GM23338 (cell line): ENCODE results near the gene LDHD. TPM values are rescaled to one million over a fixed set of nuclear protein-coding genes. Genes with fewer than 3 reads are reported as not detected.

Experiments
- ATAC-seq: fragments of 200-7000 bp; cut with Tn5 transposase; 3 replicates; pipeline ENCODE4 v1.9.1; 2020
- DNase-seq: peaks from one replicate; pipeline ENCODE4 v3.0.0-alpha.2; 2015; ENCODE audit warnings: low spot score
- H2AFZ ChIP-seq: fragments of 200-600 bp; sonication (generic); 2 replicates; pipeline ENCODE4 v1.8.0; 2016; ENCODE audit warnings: antibody characterized with exemption, mild to moderate bottlenecking, moderate library complexity
- H3F3A ChIP-seq: fragments of 200-600 bp; sonication (generic); replicated peaks from 2 replicates; pipeline ENCODE4 v1.8.0; 2017; ENCODE audit warnings: antibody characterized with exemption, mixed run types, low read depth
- H3K27ac ChIP-seq: fragments of 200-600 bp; sonication (generic); 2 replicates; pipeline ENCODE4 v1.6.1; 2016; ENCODE audit warnings: low read depth
- H3K27me3 ChIP-seq: fragments of 200-600 bp; sonication (generic); 2 replicates; pipeline ENCODE4 v1.8.0; 2016; ENCODE audit warnings: mild to moderate bottlenecking, mixed run types, moderate library complexity; ENCODE audit not compliant: insufficient read depth
- H3K36me3 ChIP-seq: fragments of 200-600 bp; sonication (generic); 2 replicates; pipeline ENCODE4 v1.8.0; 2016; ENCODE audit warnings: mild to moderate bottlenecking; ENCODE audit not compliant: insufficient read depth
- H3K4me1 ChIP-seq: fragments of 200-600 bp; sonication (generic); 2 replicates; pipeline ENCODE4 v1.8.0; 2016; ENCODE audit warnings: mild to moderate bottlenecking, moderate library complexity; ENCODE audit not compliant: insufficient read depth
- H3K4me2 ChIP-seq: fragments of 200-600 bp; sonication (generic); 2 replicates; pipeline ENCODE4 v1.7.1; 2017; ENCODE audit warnings: mixed run types
- H3K4me3 ChIP-seq: fragments of 200-600 bp; sonication (generic); 2 replicates; pipeline ENCODE4 v1.6.1; 2016; ENCODE audit warnings: mixed run types
- H3K79me2 ChIP-seq: fragments of 200-600 bp; sonication (generic); replicated peaks from 2 replicates; pipeline ENCODE4 v1.8.0; 2017; ENCODE audit warnings: mild to moderate bottlenecking; ENCODE audit not compliant: insufficient read depth
- H3K9me2 ChIP-seq: fragments of 200-600 bp; sonication (generic); 2 replicates; pipeline ENCODE4 v1.8.0; 2017; ENCODE audit not compliant: insufficient read depth
- H4K20me1 ChIP-seq: fragments of 200-600 bp; sonication (generic); replicated peaks from 2 replicates; pipeline ENCODE4 v1.8.0; 2017; ENCODE audit warnings: mild to moderate bottlenecking; ENCODE audit not compliant: insufficient read depth
- H3K27ac Mint-ChIP-seq: 2 replicates; pipeline ENCODE4 v1.8.0; 2020; ENCODE audit warnings: inconsistent platforms, mild to moderate bottlenecking, moderate library complexity, mixed read lengths
- H3K27me3 Mint-ChIP-seq: 3 replicates; pipeline ENCODE4 v1.8.0; 2022; ENCODE audit warnings: low read depth, mild to moderate bottlenecking, moderate library complexity, mixed read lengths, inconsistent platforms; ENCODE audit not compliant: insufficient read depth, poor library complexity
- H3K36me3 Mint-ChIP-seq: 3 replicates; pipeline ENCODE4 v1.8.0; 2021; ENCODE audit warnings: low read depth, mild to moderate bottlenecking, inconsistent platforms, moderate library complexity, mixed read lengths
- H3K4me1 Mint-ChIP-seq: 3 replicates; pipeline ENCODE4 v1.8.0; 2020; ENCODE audit warnings: mild to moderate bottlenecking, inconsistent platforms, mixed read lengths
- H3K4me3 Mint-ChIP-seq: 3 replicates; pipeline ENCODE4 v1.8.0; 2021; ENCODE audit warnings: moderate library complexity, mild to moderate bottlenecking, inconsistent platforms, mixed read lengths
- H3K9me3 Mint-ChIP-seq: 3 replicates; pipeline ENCODE4 v1.8.0; 2020; ENCODE audit warnings: moderate library complexity, mild to moderate bottlenecking, inconsistent platforms, mixed read lengths
- CREB1 ChIP-seq: fragments of 250-450 bp; sonication (Bioruptor Pico); IDR thresholded peaks from 2 replicates; pipeline ENCODE4 v1.5.0; 2020; ENCODE audit warnings: low read depth, mild to moderate bottlenecking, moderate library complexity
- EZH2 ChIP-seq: fragments of 200-600 bp; sonication (generic); IDR thresholded peaks from one replicate; pipeline ENCODE4 v1.8.0; 2017; ENCODE audit warnings: antibody characterized with exemption, mild to moderate bottlenecking, low read depth; ENCODE audit not compliant: unreplicated experiment
- EZH2phosphoT487 ChIP-seq: fragments of 200-600 bp; sonication (generic); IDR thresholded peaks from one replicate; pipeline ENCODE4 v1.8.1; 2018; ENCODE audit warnings: antibody characterized with exemption; ENCODE audit not compliant: unreplicated experiment
- NANOG ChIP-seq: IDR thresholded peaks from 2 replicates; pipeline ENCODE4 v1.6.1; 2016; ENCODE audit warnings: antibody characterized with exemption, borderline replicate concordance
- POLR2AphosphoS5 ChIP-seq: IDR thresholded peaks from 2 replicates; pipeline ENCODE4 v1.6.1; 2016; ENCODE audit warnings: antibody characterized with exemption, low read depth
- STAT1 ChIP-seq: IDR thresholded peaks from one replicate; pipeline ENCODE4 v1.6.1; 2016; ENCODE audit warnings: antibody characterized with exemption; ENCODE audit not compliant: unreplicated experiment
- ZNF331 ChIP-seq: fragments of 250-450 bp; sonication (Bioruptor Pico); IDR thresholded peaks from 2 replicates; pipeline ENCODE4 v1.5.0; 2020; ENCODE audit warnings: low read depth, mild to moderate bottlenecking, moderate library complexity
- ZNF462 ChIP-seq: fragments of 250-450 bp; sonication (Bioruptor Pico); IDR thresholded peaks from 2 replicates; pipeline ENCODE4 v1.5.0; 2020; ENCODE audit warnings: mild to moderate bottlenecking, moderate library complexity
- polyA plus RNA-seq: library from polyadenylated mRNA; unstranded; fragments of >200 nt; fragmentation: Nextera tagmentation; extraction: Ambion mirVana; gene quantifications from 2 replicates; pipeline ENCODE4 v1.2.1, GENCODE V29; 2016
- total RNA-seq: library from RNA; depleted of rRNA; stranded (reverse); fragments of >200 nt; shearing (Covaris generic); gene quantifications from 2 replicates; pipeline ENCODE4 v1.2.3, GENCODE V29; 2014
- TF ChIP-seq, protein P1 (sequence below): IDR thresholded peaks from 2 replicates; pipeline ENCODE4 v1.6.1; 2016; ENCODE audit warnings: antibody characterized with exemption

The LDHD gene
- total and polyA plus RNA-seq, 2 experiments from 2014 or later: 5.0 to 7.7 TPM

- TF ChIP-seq ZNF462 (CRISPR knock-in tag): no peak
Observed at GRCh38 chr16:75121949-75122568, 5.5 kb upstream of the LDHD start (continued).

DNA sequence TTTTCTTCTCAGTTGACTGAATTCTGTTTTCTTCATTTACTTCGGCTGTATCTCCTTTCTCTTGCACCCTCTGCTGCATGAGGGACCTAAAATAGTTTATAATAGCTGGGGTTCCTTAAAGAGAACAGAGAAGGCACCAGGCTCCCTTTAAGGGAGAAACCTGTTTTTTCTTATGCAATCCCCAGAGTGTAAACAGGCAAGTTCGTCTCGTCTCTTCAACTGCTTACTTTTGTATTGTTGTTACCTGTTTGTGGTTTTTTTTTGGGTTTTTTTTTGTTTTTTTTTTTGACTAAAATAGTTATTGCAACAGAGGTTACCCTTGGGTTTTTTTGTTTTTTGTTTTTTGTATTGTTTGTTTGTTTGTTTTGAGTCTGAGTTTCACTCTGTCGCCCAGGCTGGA is 3.7 kb upstream of the LDHD start:
- H3K27me3 Mint-ChIP-seq: peaks cover 3% of the 10 kb centered on the region
- Histone ChIP-seq H3K27me3 (no peaks in the 10 kb centered on the region), H3K4me2 (0 out of 2 replicates have a peak overlapping the region, but pooled peaks have one; percentile 4), H4K20me1 (no peaks in the 10 kb centered on the region), H2AFZ (no peak overlapping the region), H3K4me3 (no peak overlapping the region), H3F3A (no peaks in the 10 kb centered on the region), H3K9me2 (no peaks in the 10 kb centered on the region), H3K36me3 (peaks cover 10% of the 10 kb centered on the region), H3K4me1 (peaks cover 32% of the 10 kb centered on the region), H3K79me2 (no peaks in the 10 kb centered on the region), H3K27ac (peak overlapping the region; percentile 78)
- no peak for ATAC-seq
- H3K4me1 Mint-ChIP-seq: peaks cover 28% of the 10 kb centered on the region
- H3K27ac Mint-ChIP-seq: no peak overlapping the region
- peaks cover 26% of the 10 kb centered on the region; the same call in 2 of the 3 replicates for H3K36me3 Mint-ChIP-seq
- H3K9me3 Mint-ChIP-seq: peaks cover 54% of the 10 kb centered on the region
- DNase-seq: no peak
- no peak overlapping the region for H3K4me3 Mint-ChIP-seq
- TF ChIP-seq NANOG: no peak
- no peak for TF ChIP-seq ZNF331 (CRISPR knock-in tag)
- TF ChIP-seq EZH2phosphoT487: no peak
- no peak for TF ChIP-seq EZH2
- TF ChIP-seq, protein P1, sequence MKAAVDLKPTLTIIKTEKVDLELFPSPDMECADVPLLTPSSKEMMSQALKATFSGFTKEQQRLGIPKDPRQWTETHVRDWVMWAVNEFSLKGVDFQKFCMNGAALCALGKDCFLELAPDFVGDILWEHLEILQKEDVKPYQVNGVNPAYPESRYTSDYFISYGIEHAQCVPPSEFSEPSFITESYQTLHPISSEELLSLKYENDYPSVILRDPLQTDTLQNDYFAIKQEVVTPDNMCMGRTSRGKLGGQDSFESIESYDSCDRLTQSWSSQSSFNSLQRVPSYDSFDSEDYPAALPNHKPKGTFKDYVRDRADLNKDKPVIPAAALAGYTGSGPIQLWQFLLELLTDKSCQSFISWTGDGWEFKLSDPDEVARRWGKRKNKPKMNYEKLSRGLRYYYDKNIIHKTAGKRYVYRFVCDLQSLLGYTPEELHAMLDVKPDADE: no peak
- TF ChIP-seq CREB1 (CRISPR knock-in tag): no peak
- no peak for TF ChIP-seq POLR2AphosphoS5
- TF ChIP-seq STAT1: no peak
